ENCODE data around the gene ST6GALNAC3. TPM values are rescaled to one million over a fixed set of nuclear protein-coding genes. Genes with fewer than 3 reads are reported as not detected.
"Not testable (repeated sequence)": the region's sequence is repeated elsewhere in the genome, so short reads cannot be mapped to it uniquely, and the experiment has no call there.

The ST6GALNAC3 gene
- total RNA-seq, 2 donors from 2014 or later, result 2.5 to 5.7 TPM

- H3K9ac ChIP-seq (ENCODE audit: low read depth in 2 of 2, low read length in 2 of 2), result no peak overlapping the region
These were observed 25.6 kb upstream of the ST6GALNAC3 start for GRCh38 chr1:76048926-76049325.

GRCh38 chr1:76049498-76049897 lies 25.0 kb upstream of the ST6GALNAC3 start:
- Histone ChIP-seq H3K9me3 (no peaks in the 10 kb centered on the region), H3K27ac (no peak overlapping the region), H3K4me3 (no peak overlapping the region), H3K36me3 (no peaks in the 10 kb centered on the region), H3K4me1 (no peaks in the 10 kb centered on the region), H3K9ac (ENCODE audit: low read depth in 2 of 2, low read length in 2 of 2) (no peak overlapping the region), H3K27me3 (no peaks in the 10 kb centered on the region)
- intact Hi-C loops (cut with DNase I), result no loop called here
- TF ChIP-seq CTCF (IDR thresholded peaks at IDR 0.05), result no peak
- DNase-seq, result no peak

More at GRCh38 chr1:76048926-76049325, 25.6 kb upstream of the ST6GALNAC3 start:
- Histone ChIP-seq H3K9me3 (no peaks in the 10 kb centered on the region), H3K27ac (no peak overlapping the region), H3K4me1 (no peaks in the 10 kb centered on the region), H3K36me3 (no peaks in the 10 kb centered on the region), H3K27me3 (no peaks in the 10 kb centered on the region), H3K4me3 (no peak overlapping the region)
- no peak for DNase-seq
- intact Hi-C loops (cut with DNase I), result no loop called here
- TF ChIP-seq CTCF (IDR thresholded peaks at IDR 0.05), result no peak

- DNase-seq; H3K36me3 ChIP-seq; H3K4me3 ChIP-seq; H3K9ac ChIP-seq (ENCODE audit: low read depth in 2 of 2, low read length in 2 of 2); H3K9me3 ChIP-seq; H3K4me1 ChIP-seq; intact Hi-C loops (cut with DNase I); H3K27ac ChIP-seq; H3K27me3 ChIP-seq: not testable (repeated sequence)
These were observed 24.5 kb upstream of the ST6GALNAC3 start for GRCh38 chr1:76050073-76050472.

- H3K36me3 ChIP-seq, result no peaks in the 10 kb centered on the region
- H3K4me3 ChIP-seq, result no peak overlapping the region
- no peaks in the 10 kb centered on the region for H3K4me1 ChIP-seq
- H3K27me3 ChIP-seq, result no peaks in the 10 kb centered on the region
- H3K9me3 ChIP-seq, result no peaks in the 10 kb centered on the region
- intact Hi-C loops (cut with DNase I), result no loop called here
- H3K27ac ChIP-seq, result no peak overlapping the region
- H3K9ac ChIP-seq (ENCODE audit: low read depth in 2 of 2, low read length in 2 of 2), result no peak overlapping the region
- DNase-seq, result no peak
- no peak for TF ChIP-seq CTCF (IDR thresholded peaks at IDR 0.05)
These were observed 21.5 kb upstream of the ST6GALNAC3 start for GRCh38 chr1:76053021-76053420.

- H3K27me3 ChIP-seq, result no peaks in the 10 kb centered on the region
- H3K4me3 ChIP-seq, result no peak overlapping the region
- no peaks in the 10 kb centered on the region for H3K9me3 ChIP-seq
- no peak overlapping the region for H3K9ac ChIP-seq (ENCODE audit: low read depth in 2 of 2, low read length in 2 of 2)
- no peaks in the 10 kb centered on the region for H3K36me3 ChIP-seq
- no peak for DNase-seq
- H3K27ac ChIP-seq, result no peak overlapping the region
- intact Hi-C loops (cut with DNase I), result no loop called here
- TF ChIP-seq CTCF (IDR thresholded peaks at IDR 0.05), result no peak
- H3K4me1 ChIP-seq, result no peaks in the 10 kb centered on the region
These were observed 20.2 kb upstream of the ST6GALNAC3 start for GRCh38 chr1:76054359-76054758.

GRCh38 chr1:76055987-76056386 lies 18.6 kb upstream of the ST6GALNAC3 start:
- no peak for DNase-seq
- no peak overlapping the region for H3K4me3 ChIP-seq

More at GRCh38 chr1:76055987-76056386, 18.6 kb upstream of the ST6GALNAC3 start:
- Histone ChIP-seq H3K4me1 (no peaks in the 10 kb centered on the region), H3K27ac (no peak overlapping the region), H3K36me3 (no peaks in the 10 kb centered on the region), H3K27me3 (no peaks in the 10 kb centered on the region), H3K9me3 (no peaks in the 10 kb centered on the region), H3K9ac (ENCODE audit: low read depth in 2 of 2, low read length in 2 of 2) (no peak overlapping the region)
- intact Hi-C loops (cut with DNase I), result no loop called here
- no peak for TF ChIP-seq CTCF (IDR thresholded peaks at IDR 0.05)

All from colonic mucosa (tissue), 4 donors.